ENCODE data around the gene CLEC2L.

The CLEC2L gene

GRCh38 chr7:139557857-139558581 is 34.5 kb downstream of the CLEC2L start:
- DNase-seq = peak; percentile 45

- peak; percentile 40 for DNase-seq
Observed at GRCh38 chr7:139559364-139560105, 36.0 kb downstream of the CLEC2L start.

DNA sequence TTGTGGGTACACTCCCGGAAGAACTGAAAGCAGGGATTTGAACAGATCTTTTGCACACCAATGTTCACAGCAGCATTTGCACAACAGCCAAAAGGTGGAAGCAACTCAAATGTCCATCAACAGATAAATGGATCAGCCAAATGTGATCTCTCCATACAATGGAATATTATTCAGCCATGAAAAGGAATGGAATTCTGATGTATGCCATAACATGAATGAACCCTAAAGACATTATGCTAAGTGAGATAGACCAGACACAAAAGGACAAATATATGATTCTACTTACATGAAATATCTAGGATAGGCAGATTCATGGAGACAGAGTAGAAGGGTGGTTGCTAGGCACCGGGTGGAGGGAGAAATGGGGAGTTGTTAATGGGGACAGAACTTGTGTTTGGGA is 36.7 kb downstream of the CLEC2L start:
- no peak for DNase-seq

- peak; percentile 35 for DNase-seq
Observed at GRCh38 chr7:139560678-139561077, 37.2 kb downstream of the CLEC2L start.

DNA sequence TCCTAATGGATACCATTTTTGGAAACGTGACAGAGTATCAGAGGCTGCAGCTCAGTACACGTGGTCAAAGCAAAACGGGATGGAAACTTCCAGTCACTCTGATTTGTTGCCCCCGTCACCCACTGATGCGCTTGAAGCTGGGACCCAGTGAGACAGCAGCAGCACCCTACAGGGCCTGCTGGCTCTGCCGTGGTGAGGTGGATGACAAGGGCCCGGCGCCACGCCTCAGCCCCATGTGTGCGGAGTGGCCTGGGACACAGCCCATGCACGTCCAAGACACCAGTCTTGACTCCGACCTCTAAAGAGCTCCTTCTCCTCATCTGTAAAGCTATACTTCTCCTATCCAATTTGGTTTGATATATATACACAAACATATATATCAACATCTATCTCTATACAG is 39.0 kb downstream of the CLEC2L start:
- peak; percentile 43 for DNase-seq

DNA sequence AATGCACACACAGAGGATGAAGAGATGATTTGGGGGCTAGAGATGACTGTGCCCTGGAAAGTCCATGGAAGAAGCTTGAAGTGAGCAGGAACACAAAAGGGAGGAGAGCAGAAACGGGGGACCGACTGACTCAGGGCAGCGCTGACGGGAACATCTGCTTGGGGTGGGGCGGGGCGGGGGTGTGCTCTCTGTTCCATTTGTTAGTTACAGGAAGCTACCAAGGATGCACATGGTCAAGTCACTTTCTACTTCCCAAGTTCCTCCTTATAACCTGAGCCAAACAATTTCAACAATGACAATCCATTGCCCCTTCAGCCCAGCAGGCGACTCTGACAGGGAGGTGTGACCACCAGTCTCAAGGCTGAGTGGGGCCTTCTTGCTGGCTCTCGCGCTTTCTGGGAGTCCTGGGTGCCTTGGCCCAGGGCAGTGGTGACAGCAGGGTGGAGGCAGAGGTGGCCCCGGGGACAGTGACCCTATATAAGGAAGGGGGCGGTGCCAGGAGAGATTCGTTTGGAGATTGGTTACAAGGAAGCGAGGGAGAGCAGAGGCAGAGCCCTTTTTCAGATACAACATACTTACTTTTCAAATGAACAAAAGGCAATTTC is 39.6 kb downstream of the CLEC2L start:
- DNase-seq = peak; percentile 36

GRCh38 chr7:139563856-139564255 is 40.4 kb downstream of the CLEC2L start:
- peak; percentile 22 for DNase-seq

DNA sequence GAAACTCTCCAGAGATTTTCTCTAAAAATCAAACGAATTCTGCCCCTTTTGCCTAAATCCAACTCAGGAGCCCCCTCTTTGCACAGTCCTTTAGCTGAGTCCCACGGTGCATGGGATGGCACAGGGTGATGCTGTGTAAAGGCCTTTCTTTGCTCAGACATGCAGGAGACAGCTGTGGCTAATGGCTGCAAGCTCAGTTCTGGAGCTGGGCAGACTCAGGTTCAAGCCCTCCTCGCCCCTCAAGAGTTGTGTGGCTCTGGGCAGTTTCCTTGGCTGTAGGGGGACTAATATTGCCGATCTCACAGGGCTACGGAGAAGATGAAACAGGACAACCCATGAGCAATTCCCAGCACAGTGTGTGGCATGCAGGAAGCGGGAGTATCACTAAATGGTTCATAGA is 42.6 kb downstream of the CLEC2L start:
- no peak for DNase-seq

DNA sequence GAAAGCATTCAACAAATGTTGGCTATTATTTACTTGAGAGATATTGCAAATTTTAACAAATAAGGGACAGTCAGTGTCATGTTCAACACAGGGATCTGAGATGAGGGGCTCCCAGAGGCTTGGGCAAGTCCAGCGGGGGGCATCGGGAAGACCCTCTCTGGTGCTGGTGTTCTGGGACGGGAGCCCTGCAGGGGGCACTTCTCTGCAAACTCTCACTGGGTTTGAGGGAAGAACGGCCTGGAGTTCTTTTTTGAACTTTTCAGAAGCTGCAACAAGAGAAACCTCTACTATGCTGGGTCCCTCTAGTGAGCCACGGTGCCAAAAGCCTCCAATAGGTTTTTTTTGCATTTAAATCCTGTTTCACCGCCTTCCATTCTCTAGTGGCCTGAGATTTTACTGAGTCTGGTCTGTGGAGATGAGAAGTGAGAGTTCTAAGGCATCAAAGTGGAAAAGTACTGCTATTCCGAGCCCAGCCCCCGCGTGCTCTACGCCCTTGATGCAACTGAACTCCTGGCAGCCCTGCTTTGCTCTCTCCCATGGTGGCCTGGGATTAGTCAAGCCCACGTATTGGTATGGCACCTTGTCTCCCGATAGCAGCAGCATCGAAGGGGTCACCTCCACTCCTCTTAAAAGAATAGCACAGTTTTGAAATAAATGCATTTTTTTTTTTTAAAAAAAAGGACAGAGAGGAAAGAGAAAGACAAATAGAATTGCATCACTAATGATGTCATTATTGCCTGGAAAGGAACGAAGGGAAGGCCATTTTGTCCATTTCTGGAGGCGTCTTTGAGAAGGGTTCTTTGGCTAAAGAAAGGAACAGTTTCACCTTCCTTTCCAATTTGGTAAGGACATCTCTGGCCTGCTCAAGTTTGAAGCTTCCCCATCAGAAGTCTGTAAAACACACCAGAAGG is 43.5 kb downstream of the CLEC2L start:
- DNase-seq = no peak

DNA sequence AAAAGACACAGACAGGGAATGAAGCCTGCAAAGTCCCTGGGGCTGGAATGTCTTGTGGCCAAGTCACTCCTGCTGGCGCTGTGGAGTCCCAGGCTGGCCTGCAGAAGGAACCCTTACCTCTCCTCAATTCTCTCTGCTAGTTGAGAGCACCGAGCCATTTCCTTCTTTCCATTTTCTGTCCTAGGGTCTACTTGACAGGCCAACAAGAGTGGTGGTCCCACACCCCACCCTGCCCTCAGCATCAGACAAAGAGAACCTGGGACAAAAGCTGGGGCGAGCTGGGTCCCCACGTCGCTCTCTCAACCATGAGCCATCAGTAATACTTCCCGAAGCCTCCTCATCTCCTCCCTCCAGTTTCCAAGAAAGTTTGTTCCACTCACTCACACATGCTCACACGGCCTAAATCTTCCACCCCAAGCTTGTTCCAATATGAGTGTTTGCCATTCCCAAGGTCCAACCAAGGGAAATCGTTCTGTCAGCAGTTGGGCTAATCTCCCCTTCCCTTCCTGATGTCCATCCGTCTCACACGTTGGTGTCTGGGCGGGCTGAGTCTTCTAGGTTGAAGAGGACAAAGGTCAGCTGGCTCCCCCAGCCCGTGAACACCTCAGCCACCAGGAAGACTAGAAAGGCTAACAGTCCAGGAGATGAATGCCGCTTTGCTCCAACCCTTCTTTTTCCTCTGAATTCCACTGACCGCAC is 44.3 kb downstream of the CLEC2L start:
- DNase-seq = no peak

DNA sequence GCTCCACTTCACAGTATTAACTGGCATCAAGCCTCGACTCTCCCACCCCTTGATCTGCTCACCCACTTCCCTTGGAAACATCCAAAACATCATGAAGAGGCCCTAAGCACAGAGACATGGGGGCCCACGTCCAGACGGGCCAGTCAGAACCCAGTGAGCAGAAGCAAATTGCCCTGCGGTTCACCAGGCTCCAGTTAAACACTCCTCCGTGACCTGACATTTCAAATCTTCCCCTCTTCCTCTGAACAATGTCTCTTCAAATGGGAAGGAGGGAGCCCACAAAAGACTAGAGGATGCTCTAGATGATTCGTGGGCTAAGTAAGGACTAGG is 44.8 kb downstream of the CLEC2L start:
- no peak for DNase-seq

- DNase-seq = peak; percentile 29
Observed at GRCh38 chr7:139568813-139569490, 45.5 kb downstream of the CLEC2L start.

GRCh38 chr7:139570119-139570518 is 46.6 kb downstream of the CLEC2L start:
- no peak for DNase-seq

GRCh38 chr7:139570626-139571025 is 47.1 kb downstream of the CLEC2L start:
- DNase-seq = no peak

GRCh38 chr7:139571190-139571589 is 47.7 kb downstream of the CLEC2L start:
- DNase-seq = no peak

DNA sequence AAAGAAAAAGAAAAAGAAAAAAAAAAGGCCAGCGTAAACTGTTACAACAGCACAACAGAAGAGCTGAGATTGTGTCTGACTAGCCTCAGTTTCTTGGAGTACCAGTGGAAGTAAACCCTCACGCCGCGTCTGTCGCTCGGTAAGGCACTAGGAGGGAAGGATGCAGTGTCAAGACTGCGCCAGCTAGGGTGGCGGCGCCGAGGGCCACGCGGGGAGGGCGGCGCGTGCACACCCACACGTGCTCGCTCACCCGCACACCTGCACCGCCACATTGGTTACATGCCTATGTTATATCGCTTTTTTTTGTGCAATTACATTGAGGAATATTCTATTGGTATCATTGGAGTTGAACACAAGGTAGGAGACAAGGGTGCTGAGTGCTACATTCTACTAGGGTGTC is 48.2 kb downstream of the CLEC2L start:
- no peak for DNase-seq

DNA sequence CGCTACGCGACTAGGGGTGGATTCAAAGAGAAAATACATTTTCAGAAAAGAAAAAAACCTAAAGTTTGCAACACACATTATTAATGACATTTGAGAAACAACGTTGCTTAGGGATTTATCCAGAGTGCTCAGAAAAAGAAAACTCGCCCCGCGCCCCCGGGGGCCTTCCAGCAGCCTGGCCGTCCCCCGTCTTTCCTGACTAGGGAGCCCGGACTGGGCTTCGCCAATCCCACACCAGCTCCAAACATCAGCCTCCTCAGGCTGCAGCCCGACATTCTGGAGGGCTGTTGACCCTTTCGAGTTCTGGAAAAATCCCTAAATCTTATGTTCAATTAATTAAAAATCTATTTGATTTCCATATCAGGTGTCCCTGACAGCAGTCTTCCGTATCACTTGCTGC is 48.6 kb downstream of the CLEC2L start:
- DNase-seq = no peak

GRCh38 chr7:139572704-139573385 is 49.4 kb downstream of the CLEC2L start:
- no peak for DNase-seq

DNA sequence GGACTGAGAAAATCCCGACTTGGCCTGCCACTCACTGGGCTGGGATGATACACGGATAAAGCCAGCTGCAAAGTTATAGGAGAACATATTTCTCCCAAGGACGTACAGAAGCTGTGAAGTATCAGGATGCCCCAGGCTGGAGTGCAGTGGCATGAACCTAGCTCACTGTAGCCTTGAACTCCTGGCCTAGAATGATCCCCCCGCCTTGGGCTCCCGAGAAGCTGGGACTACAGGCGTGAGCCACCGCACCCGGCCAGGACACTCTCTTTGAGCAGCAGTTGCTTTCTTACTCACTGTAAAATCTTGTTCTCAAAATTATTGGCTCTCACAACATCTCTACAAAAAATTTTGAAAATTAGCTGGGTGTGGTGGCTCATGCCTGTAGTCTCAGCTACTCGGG is 50.4 kb downstream of the CLEC2L start:
- DNase-seq = no peak

GRCh38 chr7:139574618-139575337 is 51.3 kb downstream of the CLEC2L start:
- no peak for DNase-seq

DNA sequence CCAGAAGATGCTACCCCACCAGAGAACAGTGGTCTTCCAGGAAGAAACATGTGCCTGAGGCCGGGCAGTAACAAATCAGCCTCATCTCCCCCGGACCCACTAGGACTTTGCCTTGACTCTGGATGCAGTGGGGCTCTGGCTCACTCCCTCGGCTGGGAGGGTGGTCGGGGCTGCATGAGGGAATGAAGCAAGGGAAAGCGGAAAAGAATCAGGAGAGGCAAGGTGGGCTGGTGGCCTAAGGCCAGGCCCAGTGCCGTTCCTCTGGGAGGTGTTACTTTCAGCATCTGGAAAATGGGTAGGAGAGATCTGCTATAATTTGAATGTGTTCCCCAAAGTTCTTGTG is 51.8 kb downstream of the CLEC2L start:
- no peak for DNase-seq
